Measurements from ENCODE around the gene NDUFS7.

The NDUFS7 gene

GRCh38 chr19:1429750-1430149 is 46.0 kb downstream of the NDUFS7 start:
- TF ChIP-seq, protein P1, sequence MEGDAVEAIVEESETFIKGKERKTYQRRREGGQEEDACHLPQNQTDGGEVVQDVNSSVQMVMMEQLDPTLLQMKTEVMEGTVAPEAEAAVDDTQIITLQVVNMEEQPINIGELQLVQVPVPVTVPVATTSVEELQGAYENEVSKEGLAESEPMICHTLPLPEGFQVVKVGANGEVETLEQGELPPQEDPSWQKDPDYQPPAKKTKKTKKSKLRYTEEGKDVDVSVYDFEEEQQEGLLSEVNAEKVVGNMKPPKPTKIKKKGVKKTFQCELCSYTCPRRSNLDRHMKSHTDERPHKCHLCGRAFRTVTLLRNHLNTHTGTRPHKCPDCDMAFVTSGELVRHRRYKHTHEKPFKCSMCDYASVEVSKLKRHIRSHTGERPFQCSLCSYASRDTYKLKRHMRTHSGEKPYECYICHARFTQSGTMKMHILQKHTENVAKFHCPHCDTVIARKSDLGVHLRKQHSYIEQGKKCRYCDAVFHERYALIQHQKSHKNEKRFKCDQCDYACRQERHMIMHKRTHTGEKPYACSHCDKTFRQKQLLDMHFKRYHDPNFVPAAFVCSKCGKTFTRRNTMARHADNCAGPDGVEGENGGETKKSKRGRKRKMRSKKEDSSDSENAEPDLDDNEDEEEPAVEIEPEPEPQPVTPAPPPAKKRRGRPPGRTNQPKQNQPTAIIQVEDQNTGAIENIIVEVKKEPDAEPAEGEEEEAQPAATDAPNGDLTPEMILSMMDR (IDR thresholded peaks at IDR 0.05; ENCODE audit: insufficient read depth, low read length, poor library complexity, severe bottlenecking): no peak
- no peak for DNase-seq (ENCODE audit: extremely low read depth, insufficient read length)
- Histone ChIP-seq H3K36me3 (ENCODE audit: control insufficient read depth, insufficient read depth, low read length) (peaks cover 56% of the 10 kb centered on the region), H3K4me3 (replicated peaks; ENCODE audit: low read depth, low read length) (no peak overlapping the region), H3K27me3 (replicated peaks; ENCODE audit: control insufficient read depth, insufficient read depth, low read length) (no peaks in the 10 kb centered on the region)

DNA sequence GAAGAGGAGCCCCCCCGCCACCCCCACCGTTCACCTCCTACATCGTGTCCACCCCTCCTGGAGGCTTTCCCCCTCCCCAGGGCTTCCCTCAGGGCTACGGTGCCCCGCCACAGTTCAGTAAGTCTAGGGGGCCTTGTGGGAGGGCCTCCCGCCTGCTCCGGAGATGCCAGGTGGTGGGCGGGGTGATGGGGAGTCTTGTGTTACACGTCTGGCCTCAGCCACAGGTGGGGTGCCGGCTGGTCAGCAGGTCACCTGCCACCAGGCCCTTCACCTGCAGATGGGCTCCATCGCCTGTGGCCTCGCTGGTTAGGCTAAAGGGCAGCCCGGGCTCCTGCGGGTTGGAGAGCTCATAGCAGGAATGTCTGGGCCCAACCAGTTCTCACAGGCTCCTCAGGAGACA is 46.5 kb downstream of the NDUFS7 start:
- TF ChIP-seq, protein P1 (IDR thresholded peaks at IDR 0.05; ENCODE audit: insufficient read depth, low read length, poor library complexity, severe bottlenecking): no peak
- DNase-seq (ENCODE audit: extremely low read depth, insufficient read length): no peak
- Histone ChIP-seq H3K27me3 (replicated peaks; ENCODE audit: control insufficient read depth, insufficient read depth, low read length) (no peaks in the 10 kb centered on the region), H3K4me3 (replicated peaks; ENCODE audit: low read depth, low read length) (no peak overlapping the region), H3K36me3 (ENCODE audit: control insufficient read depth, insufficient read depth, low read length) (peaks cover 53% of the 10 kb centered on the region)

DNA sequence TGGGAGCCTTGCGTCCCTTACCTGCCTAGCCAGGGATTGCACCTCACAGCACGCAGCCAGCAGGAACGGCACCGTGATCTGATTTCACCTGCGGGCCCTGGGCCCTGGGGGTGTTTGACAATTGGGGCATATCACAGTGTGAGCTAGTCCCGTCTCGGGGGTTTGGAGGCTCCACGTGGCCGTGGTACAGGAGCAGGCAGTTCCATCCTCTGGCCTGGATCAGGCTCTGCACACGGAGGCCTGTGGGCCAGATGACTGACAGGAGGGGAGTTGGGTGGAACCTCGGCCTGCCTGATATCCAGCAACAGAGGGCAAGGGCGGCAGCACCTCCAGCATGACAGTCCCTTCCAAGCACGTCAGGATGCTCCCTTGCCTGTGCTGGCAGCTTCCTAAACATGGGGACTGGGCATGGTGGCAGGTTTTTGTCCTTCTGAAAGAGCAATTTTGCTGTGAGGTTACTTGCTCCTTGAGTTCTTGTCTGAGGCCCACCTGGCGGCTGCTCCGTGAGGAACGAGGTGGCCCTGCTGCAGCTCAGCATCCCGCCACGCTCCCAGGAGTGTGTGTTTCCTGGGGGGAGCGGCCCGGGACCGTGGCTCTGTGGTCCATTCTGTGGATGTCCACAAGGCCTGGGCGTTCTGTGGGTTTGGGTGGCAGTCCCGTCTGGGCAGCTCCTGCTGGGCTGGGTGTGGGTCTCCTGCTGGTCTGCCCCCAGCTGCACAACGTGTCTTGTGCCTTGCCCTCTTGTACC is 48.2 kb downstream of the NDUFS7 start:
- no peak for DNase-seq (ENCODE audit: extremely low read depth, insufficient read length)
- TF ChIP-seq, protein P1 (IDR thresholded peaks at IDR 0.05; ENCODE audit: insufficient read depth, low read length, poor library complexity, severe bottlenecking): no peak
- peaks cover 45% of the 10 kb centered on the region for H3K36me3 ChIP-seq (ENCODE audit: control insufficient read depth, insufficient read depth, low read length)
- H3K27me3 ChIP-seq (replicated peaks; ENCODE audit: control insufficient read depth, insufficient read depth, low read length): no peaks in the 10 kb centered on the region
- H3K4me3 ChIP-seq (replicated peaks; ENCODE audit: low read depth, low read length): no peak overlapping the region

DNA sequence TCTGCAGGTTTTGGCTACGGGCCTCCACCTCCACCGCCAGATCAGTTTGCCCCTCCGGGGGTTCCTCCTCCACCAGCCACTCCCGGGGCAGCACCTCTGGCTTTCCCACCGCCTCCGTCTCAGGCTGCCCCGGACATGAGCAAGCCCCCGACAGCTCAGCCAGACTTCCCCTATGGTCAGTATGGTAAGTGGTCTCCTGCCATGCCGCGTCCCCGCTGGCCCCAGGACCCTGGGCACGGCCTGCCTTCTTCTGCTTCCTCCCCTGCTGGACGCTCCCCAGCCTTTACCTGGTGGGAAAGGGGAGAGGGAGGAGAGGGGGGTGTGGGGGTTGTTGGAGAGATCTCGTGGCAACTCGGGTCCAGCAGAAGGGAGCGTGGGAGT is 48.8 kb downstream of the NDUFS7 start:
- peaks cover 42% of the 10 kb centered on the region for H3K36me3 ChIP-seq (ENCODE audit: control insufficient read depth, insufficient read depth, low read length)
- TF ChIP-seq, protein P1 (IDR thresholded peaks at IDR 0.05; ENCODE audit: insufficient read depth, low read length, poor library complexity, severe bottlenecking): no peak

GRCh38 chr19:1433119-1434039 is 49.7 kb downstream of the NDUFS7 start:
- TF ChIP-seq, protein P1 (IDR thresholded peaks at IDR 0.05; ENCODE audit: insufficient read depth, low read length, poor library complexity, severe bottlenecking): no peak
- H3K36me3 ChIP-seq (ENCODE audit: control insufficient read depth, insufficient read depth, low read length): peaks cover 38% of the 10 kb centered on the region
- DNase-seq (ENCODE audit: extremely low read depth, insufficient read length): no peak
- H3K4me3 ChIP-seq (replicated peaks; ENCODE audit: low read depth, low read length): no peak overlapping the region
- no peaks in the 10 kb centered on the region for H3K27me3 ChIP-seq (replicated peaks; ENCODE audit: control insufficient read depth, insufficient read depth, low read length)

More for the DNA sequence above, 48.8 kb downstream of the NDUFS7 start:
- no peak overlapping the region for H3K4me3 ChIP-seq (replicated peaks; ENCODE audit: low read depth, low read length)
- DNase-seq (ENCODE audit: extremely low read depth, insufficient read length): no peak
- no peaks in the 10 kb centered on the region for H3K27me3 ChIP-seq (replicated peaks; ENCODE audit: control insufficient read depth, insufficient read depth, low read length)

Data from GM06990 (cell line).